GM21723 (cell line): ENCODE measurements around the gene NLRP5.
"Not testable (repeated sequence)": the region's sequence is repeated elsewhere in the genome, so short reads cannot be mapped to it uniquely, and the experiment has no call there.

ENCODE experiments used
- ATAC-seq: cut with Tn5 transposase; IDR thresholded peaks from one replicate; pipeline ENCODE4 v1.9.1; 2021; ENCODE audit warnings: mild to moderate bottlenecking, moderate library complexity; ENCODE audit not compliant: unreplicated experiment

The NLRP5 gene

DNA sequence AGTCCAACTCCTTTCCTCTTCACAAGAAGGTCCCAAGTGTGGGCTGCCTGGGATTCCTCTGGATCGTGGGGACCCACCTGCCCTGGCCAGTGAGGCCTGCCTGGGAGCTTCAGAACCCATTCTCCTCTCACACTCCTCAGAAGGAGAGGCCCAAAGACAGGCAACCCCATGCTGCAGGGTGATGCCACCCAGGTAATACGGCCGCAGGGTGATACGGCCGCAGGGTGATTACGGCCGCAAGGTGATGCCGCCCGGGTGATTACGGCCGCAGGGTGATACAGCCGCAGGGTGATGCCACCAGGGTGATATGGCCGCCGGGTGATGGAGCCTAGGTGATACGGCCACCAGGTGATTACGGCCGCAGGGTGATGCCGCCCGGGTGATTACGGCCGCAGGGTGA, 111.7 kb downstream of the NLRP5 start:
- not testable (repeated sequence) for ATAC-seq

DNA sequence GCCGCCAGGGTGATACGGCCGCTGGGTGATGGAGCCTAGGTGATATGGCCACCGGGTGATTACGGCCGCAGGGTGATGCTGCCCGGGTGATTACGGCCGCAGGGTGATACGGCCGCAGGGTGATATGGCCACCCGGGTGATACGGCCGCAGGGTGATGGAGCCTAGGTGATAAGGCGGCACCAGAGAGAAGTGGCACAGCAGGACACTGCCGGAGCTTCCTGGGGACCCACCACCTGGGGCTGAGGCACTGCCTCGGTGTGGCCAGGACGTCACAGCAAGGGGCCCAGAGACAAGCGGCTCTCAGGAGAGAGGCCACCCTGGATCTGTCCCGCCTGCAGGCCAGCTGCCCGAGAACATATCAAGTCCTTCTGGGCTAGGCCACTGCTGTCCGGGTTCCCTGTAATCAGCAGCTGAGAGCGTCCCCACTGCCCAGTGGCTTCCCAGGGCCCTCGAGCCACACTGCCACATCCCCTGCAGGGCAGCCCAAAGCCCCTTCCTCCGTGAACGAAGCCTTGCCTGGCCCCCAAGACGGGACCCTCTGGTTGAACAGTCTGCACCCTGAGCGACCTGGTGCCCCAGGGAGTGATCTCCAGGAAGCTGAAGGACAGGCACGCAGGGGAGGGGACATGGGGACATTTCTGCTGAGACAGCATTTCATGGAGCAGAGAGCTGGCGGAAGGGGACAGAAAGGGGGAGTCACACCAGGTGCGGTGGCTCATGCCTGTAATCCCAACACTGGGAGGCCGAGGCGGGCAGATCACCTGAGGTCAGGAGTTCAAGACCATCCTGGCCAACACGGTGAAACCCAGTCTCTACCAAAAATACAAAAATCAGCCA, 112.4 kb downstream of the NLRP5 start:
- no peak for ATAC-seq

DNA sequence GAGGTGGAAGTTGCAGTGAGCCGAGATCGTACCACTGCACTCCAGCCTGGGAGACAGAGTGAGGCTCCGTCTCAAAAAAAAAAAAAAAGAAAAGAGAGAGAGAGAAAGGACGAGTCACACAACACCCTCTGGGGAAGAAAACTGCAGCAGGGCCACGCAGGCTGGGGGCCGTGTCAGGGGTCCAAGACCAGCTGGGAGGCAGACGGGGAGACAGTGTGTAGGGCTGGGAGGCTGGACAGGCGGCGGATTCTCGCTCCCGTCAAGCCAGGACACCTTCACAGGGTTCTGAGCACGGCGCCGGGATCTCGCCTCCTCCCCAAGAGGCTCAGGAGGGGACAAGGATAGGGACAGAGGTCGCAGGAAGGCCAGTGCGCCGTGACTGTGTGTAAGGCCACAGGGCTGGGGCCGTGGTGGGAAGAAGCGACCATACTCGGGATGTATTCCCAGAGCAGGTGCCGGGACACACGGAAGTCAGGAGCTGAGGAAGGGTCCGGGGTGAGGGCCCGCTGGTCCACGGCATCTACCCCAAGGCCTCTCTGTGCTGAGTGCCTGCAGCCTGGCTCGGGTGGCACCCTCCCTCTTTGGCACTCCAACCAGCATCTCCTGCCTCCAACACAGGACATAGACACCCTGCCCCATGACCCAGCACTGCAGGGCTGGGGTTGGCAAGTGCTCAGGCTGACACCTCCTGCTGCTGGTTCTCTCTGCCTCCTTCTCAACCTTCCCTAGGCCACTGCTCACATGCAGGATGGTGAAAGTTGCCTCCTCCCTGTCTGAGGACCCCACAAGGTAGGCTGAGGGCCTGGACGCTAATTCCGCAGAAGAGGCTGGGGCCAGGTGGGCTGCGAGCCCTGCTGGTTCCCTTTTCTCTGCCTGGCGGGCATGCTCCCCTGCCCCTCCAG, 113.3 kb downstream of the NLRP5 start:
- no peak for ATAC-seq

DNA sequence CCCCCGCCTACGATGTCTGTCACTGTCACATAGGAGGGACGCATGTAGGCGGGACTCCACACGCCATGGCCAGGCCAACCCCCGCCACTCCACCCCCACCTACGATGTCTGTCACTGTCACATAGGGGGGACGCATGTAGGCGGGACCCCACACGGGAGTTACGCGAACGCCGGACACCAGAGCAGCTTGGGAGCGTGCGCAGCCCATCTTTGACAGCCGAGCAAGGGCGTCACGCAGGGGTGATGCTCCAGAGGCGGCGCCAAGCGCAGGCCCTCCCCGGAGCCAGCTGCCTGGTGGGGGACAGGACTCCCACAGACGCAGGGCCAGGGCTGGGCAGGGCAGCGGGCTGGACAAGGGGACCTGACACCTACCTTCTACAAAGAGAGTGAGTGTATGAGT, 114.5 kb downstream of the NLRP5 start:
- no peak for ATAC-seq

DNA sequence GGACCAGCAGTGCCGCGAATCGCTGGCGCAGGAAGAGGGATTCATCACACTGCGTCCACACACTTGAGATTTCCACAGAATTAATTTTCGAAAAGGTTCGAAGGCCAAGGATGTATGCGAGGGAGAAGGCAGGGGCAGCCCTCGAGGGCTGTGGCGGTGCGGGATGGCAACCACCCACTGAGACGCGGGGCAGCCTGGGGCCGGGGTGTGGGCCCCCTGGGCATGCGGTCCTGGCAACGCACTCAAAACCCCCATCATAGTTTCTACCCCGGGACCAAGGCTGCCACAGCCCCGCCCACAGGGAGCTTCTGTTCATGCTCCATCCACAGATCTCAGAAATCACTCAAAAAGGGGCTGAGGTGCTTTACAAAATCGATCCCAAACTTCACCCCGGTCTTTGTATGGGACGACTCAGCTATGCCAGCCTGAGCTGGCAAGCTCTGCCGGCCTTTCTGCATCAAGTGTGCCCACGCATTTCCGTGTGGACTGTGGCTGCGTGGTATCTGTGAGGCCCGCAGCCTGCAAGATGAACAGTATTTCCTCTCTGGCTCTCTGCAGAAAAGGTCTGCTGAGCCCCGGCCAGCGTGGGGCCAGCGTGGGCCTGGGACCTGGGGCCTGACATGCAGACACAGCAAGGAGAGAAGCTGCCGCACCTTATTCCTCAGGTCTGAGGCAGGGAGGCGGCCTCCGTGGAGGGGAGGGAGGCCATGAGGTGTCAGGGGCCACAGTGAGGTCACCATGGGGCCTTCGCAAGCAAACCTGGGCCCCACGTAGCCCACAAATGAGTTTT, 115.4 kb downstream of the NLRP5 start:
- no peak for ATAC-seq

DNA sequence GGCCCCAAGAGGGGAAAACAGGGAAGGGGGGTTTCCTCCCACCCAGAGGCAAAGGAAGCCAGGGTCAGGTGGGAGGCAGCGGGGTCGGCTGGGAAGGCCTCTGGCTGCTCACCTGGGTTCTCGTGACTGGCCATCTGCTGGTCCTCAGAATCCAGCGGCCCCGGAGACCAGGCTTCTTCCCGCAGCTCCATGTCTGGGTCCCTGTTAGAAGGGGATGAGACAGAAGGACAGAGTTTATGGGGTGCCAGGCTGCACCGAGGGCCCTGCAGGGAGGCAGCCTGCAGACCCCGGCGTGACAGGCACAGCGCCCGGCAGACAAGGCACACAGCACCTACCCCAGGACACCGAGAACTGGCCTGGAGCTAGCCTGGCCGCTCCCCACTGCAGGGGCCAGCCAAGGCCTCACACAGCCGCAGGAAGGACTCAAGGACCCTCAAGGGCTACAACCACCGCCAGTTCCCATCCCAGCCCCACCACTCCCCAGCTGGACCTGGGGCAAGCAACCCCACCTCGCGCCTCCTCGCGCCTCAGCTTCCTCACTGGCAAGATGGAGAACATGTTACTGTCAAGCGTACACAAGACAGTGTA, 116.5 kb downstream of the NLRP5 start:
- ATAC-seq: no peak

DNA sequence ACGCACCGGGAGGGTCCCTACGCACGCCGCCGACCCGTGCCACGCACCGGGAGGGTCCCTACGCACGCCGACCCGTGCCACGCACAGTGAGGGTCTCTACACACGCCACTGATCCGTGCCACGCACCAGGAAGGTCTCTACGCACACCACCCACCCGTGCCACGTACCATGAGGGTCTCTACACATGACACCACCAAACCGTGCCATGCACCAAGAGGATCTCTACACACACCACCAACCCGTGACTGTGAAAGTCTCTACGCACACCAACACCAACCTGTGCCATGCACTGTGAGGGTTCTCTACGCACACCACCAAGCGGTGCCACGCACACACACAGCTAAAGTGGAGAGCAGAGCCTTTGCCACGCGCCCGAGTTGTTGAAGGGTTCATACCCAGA, 117.8 kb downstream of the NLRP5 start:
- no peak for ATAC-seq

DNA sequence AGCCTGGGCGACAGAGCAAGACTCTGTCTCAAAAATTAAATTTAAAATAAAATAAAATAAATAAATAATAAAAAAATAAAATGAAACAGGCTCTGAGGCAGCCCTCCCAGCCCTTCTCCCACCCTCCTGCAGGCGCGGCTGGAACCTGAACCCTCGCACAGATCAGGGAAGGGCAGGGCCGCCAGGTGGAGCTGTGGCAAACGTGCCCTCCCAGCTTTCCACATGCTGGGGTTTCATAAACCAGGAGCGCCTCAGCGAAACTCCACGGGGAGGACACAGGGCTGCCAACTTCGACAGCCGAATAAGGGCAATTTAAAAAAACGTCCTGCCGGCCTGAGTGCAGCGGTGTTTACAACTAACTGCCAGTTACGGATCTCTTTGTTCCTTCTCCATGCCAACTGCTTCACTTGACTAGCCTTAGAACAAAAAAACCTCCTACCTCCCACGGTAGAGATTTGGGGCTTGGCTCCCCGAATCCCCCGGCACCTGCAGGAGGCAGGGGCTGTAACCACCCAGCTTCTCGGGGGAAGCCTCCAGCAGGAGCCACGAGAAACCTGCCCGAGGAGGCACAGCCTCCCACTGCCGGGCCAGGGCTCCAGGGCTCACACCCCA, 118.6 kb downstream of the NLRP5 start:
- no peak for ATAC-seq

DNA sequence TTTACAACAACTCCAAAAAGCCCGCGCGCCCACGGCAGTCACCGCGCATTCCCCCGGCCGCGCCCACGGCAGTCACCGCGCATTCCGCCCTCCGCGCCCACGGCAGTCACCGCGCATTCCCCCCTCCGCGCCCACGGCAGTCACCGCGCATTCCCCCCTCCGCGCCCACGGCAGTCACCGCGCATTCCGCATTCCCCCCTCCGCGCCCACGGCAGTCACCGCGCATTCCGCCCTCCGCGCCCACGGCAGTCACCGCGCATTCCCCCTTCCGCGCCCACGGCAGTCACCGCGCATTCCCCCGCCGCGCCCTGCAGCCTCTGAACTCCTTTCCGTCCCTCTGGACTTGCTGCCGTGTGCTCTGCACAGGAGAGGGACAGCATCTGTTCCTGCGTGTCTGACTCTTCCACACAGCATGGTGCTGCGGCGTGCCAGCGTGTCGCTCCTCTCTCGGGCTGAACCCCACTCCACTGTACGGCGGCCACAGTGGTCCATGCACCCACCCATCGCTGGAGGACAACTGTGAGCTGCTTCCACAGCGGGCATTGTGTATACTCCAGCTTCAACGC, 119.3 kb downstream of the NLRP5 start:
- not testable (repeated sequence) for ATAC-seq

DNA sequence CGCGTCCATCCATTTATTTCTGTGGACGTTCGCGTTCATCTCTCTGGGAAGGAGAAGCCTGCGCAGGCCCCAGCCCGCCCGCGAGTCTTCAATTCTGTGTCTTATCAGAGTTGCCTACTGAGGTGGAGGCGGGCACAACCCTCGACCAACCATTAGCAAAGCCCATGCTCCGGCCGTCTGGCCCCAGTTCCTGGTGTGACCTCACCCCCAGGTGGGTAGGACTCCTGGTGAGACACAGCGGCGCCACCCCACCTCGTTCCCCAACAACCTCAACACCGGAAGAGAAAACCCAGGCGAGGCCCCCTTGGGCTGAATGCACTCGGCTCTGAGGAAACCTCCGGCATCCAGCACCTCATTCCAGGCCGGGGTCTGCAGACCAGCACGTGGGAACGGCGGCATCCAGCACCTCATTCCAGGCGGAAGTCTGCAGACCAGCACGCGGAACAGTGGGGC, 119.8 kb downstream of the NLRP5 start:
- ATAC-seq: no peak

DNA sequence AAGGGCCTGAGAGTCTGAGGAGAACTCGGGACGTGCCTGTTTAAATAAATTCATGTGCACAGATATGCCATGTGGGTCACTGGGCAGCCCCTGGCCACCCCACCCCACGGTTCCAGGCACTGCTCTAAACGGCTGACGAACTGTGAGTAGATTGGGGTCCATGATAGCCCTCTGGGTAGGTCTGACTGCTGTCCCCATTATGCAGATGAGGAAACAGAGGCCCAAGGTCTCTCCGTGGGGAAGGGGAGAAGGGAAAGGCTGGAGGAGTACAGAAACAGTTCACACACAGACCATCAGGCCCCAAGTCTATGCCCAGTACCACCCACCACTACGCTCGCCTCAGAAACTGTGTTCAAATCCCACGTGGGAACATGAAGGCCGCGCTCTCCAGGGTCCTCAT, 120.4 kb downstream of the NLRP5 start:
- no peak for ATAC-seq

DNA sequence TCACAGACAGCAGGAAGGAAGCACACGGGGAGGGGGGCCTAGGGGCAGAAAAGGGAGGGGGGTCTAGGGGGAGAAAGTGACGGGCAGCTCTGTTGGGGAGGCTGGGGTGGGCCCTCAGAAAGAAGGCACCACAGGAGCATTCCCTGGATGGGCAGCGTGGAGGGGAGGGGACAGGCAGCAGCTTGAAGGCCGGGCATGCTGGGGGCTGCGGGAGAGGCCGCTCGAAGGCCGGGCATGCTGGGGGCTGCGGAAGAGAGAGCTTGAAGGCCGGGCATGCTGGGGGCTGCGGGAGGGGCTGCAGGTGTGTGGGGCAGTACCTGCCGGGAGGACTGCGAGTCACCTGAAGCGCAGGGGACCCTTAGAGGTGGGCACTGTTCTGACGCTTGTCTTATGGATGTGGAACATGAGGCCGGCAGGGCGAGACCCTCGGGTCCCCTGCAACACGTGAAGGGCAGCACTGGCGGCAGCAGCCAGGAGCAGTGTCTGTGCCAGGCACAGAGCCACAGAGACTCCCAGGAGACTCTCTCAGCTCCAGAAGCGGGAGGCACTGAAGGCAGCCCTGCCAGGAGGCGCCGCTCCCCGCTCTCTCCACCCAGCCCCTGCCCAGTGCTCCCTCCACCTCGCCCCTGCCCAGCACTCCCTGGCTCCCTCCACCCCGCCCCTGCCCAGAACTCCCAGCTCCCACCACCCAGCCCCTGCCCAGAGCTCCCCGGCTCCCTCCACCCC, 121.2 kb downstream of the NLRP5 start:
- no peak for ATAC-seq

DNA sequence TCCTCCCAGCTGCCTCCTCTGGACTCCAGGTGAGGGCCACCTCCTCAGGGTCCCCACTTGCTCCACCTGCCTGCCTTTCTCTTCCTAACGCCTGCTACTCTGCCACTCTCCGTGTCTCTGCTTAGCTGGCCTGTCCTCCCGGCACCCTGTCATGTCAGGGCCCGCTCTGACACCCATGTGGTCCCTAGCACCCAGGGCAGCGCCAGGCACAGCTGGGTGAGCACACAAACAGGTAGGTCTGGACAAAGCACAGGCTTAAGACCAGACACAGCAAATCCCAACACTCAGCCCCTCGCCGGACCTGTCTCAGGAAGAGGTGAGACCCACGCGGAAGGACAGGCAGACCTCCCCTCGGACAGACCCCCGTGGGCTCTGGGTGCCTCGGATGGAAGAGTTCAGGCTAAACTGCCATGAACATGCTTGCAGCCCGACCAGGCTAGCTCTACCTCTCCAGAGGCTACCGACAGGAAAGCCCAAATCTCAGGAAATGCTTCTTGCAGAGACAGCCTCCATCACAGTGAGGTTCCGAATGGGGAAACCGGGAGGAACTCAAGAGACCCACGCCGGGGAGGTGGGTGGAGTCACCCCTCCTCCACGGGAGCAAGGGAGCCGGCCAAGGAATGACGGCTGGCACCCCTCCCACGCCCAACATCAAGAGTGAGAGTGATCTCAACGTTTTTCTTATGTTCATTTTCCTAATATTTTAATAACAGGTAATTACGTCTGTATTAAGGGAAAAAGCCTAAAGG, 122.0 kb downstream of the NLRP5 start:
- ATAC-seq: no peak

DNA sequence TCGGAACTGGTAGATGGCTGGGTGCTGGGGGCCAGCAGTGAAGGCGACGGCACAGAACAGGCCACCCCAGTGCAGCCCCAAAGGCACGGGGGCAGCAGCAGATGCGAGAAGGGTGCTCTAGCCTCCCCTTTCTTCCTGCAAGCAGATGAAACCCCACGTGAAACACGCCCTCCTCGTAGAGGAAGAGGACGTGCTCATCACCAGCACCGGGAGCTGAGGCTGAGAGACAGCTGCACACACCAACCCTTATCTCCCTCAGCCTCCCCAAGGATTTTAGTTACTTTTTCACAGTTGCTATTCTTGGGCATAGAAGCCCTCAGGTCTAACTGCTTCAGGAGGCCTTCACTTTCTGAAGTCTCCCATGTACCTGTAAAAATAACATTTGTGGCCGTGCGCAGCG, 122.7 kb downstream of the NLRP5 start:
- no peak for ATAC-seq

DNA sequence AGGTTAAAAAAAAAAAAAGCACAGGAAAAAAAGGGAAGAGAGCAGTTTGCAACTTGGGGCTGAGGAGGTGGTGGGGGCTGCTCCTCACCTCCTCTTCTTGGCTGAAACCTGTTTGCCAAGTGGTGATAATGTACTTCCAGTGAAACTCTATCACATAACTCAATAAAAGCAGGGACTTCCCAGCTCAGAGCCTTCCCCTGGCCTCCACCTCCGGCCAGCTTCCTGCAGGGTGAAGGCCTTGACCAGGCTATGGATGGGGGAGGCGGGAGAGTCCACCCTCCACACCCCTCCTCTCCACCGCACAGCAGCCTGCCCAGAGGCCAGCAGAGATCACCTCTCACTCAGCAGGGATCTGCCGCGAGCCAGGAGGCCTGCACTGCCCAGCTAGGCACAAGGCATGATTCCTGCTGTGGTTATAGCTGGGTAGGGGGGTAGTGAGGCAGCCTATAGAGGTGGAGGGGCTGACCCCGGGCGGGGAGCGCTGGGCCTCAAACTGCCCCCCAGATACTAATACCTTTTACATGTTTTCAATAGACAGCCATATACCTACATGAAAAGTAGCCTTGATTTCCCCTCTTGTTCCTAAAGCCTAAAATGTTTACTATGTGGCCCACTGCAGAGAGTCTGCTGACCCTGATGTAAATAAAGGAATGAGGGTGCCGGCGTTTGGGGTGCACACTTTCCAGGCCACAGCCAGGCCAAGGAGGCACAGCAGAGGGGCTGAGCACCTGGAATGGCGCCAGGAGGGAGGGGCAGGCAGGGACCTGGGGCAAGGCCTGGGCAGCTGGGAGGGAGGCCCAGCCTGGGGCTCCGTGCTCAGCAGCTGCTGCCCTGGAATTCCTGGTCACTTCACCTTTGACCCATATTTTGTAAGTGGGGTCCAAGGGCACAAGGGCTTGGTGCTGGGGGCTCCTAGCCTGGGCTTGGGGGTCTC, 124.2 kb downstream of the NLRP5 start:
- no peak for ATAC-seq
